ENCODE measurements around the gene ADCK1. TPM values are rescaled to one million over a fixed set of nuclear protein-coding genes. Genes with fewer than 3 reads are reported as not detected.

ADCK1 gene
- total and polyA plus RNA-seq, 9 donors = 2.8 to 8.4 (median 6.7) TPM

- WGBS (ENCODE audit: insufficient coverage) = 73% methylated on average over 6 of the region's 9 CpGs
- H3K27me3 ChIP-seq (ENCODE audit: control insufficient read depth, insufficient read depth, low read length) = peaks cover 20% of the 10 kb centered on the region
- peaks cover 4% of the 10 kb centered on the region for H3K4me1 ChIP-seq (ENCODE audit: control insufficient read depth, insufficient read depth, low read length)
- no peak overlapping the region for H3K27ac ChIP-seq (ENCODE audit: low read length)
- DNase-seq = no peak
- H3K9me3 ChIP-seq (replicated peaks; ENCODE audit: control insufficient read depth, low read depth, low read length) = no peaks in the 10 kb centered on the region
- H3K4me3 ChIP-seq (ENCODE audit: low read length) = no peak overlapping the region
- no peaks in the 10 kb centered on the region for H3K36me3 ChIP-seq (ENCODE audit: control insufficient read depth, insufficient read depth, low read length)
These were observed 162.1 kb downstream of the ADCK1 start for GRCh38 chr14:77961847-77962580.

DNA sequence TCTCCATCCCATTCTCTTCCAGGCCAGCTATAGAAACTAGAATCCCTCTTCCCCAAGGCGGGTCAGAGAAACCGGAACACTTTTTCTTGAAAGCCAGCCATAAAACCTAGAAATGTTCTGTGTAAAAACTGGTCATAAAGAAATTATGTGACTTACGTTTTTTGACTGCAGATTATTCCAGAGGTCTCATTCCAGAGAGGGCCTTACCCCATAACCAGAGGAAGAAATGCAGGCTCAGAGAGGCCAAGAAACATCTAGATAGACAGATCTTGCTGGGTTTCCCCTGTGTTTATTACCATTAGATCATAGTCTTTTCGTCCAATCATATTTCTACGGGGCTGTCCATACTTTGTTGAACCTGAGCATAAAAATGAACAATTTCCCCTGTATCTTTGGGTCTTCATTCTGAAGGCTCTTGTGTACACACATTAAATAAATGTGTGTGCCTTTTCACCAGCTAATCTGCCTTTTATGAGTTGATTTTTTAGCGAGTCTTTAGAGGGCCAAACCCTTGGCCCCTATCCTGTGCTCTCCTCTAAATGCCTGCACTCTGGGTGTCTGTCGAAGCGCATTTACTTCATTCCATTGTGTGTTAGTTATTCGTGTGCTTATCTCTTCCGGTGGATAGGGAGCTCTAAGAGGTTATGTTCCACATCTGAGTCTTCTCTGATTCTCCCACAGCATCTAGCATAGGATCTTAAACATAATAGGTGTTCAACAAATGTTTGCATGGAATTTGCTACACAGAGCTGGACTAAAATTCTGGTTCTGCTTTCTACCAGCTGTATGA is 163.0 kb downstream of the ADCK1 start:
- no CpG with 5 or more reads among the region's 10 CpGs for WGBS (ENCODE audit: insufficient coverage)
- Histone ChIP-seq H3K9me3 (replicated peaks; ENCODE audit: control insufficient read depth, low read depth, low read length) (no peaks in the 10 kb centered on the region), H3K27me3 (ENCODE audit: control insufficient read depth, insufficient read depth, low read length) (peaks cover 27% of the 10 kb centered on the region), H3K4me1 (ENCODE audit: control insufficient read depth, insufficient read depth, low read length) (peaks cover 4% of the 10 kb centered on the region), H3K4me3 (ENCODE audit: low read length) (no peak overlapping the region), H3K36me3 (ENCODE audit: control insufficient read depth, insufficient read depth, low read length) (no peaks in the 10 kb centered on the region), H3K27ac (ENCODE audit: low read length) (no peak overlapping the region)
- no peak for DNase-seq

DNA sequence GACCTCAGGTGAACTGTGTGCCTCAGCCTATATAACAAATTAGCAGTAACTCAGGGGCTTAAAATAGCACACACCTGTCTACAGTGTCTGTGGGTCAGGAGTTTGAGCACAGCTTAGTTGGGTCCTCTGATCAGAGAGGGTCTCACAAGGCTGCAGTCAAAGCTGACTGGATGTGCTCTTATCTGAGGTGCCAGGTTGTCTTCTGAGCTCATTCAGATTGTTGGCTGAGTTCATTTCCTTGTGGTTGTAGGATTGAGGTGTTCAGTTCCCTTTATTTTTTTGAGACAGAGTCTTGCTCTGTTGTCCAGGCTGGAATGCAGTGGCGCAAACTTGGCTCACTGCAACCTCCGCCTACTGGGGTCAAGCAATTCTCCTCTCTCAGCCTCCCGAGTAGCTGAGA is 164.7 kb downstream of the ADCK1 start:
- H3K4me3 ChIP-seq (ENCODE audit: low read length) = no peak overlapping the region
- H3K27me3 ChIP-seq (ENCODE audit: control insufficient read depth, insufficient read depth, low read length) = peaks cover 29% of the 10 kb centered on the region
- no CpG with 5 or more reads among the region's 3 CpGs for WGBS (ENCODE audit: insufficient coverage)

GRCh38 chr14:77965050-77965449 is 165.1 kb downstream of the ADCK1 start:
- Histone ChIP-seq H3K27ac (ENCODE audit: low read length) (no peak overlapping the region), H3K27me3 (ENCODE audit: control insufficient read depth, insufficient read depth, low read length) (peaks cover 29% of the 10 kb centered on the region), H3K4me3 (ENCODE audit: low read length) (no peak overlapping the region), H3K9me3 (replicated peaks; ENCODE audit: control insufficient read depth, low read depth, low read length) (no peaks in the 10 kb centered on the region), H3K36me3 (ENCODE audit: control insufficient read depth, insufficient read depth, low read length) (no peaks in the 10 kb centered on the region), H3K4me1 (ENCODE audit: control insufficient read depth, insufficient read depth, low read length) (peaks cover 4% of the 10 kb centered on the region)
- DNase-seq = no peak
- WGBS (ENCODE audit: insufficient coverage) = 87% methylated on average over 2 of the region's 4 CpGs

More for the DNA sequence above, 164.7 kb downstream of the ADCK1 start:
- DNase-seq = no peak
- H3K36me3 ChIP-seq (ENCODE audit: control insufficient read depth, insufficient read depth, low read length) = no peaks in the 10 kb centered on the region
- H3K9me3 ChIP-seq (replicated peaks; ENCODE audit: control insufficient read depth, low read depth, low read length) = no peaks in the 10 kb centered on the region
- no peak overlapping the region for H3K27ac ChIP-seq (ENCODE audit: low read length)
- peaks cover 4% of the 10 kb centered on the region for H3K4me1 ChIP-seq (ENCODE audit: control insufficient read depth, insufficient read depth, low read length)

GRCh38 chr14:77965919-77966435 is 166.1 kb downstream of the ADCK1 start:
- no peak overlapping the region for H3K4me3 ChIP-seq (ENCODE audit: low read length)
- peak; percentile 16 for DNase-seq
- WGBS (ENCODE audit: insufficient coverage) = 0% methylated on average over 25 of the region's 35 CpGs
- no peak overlapping the region for H3K27ac ChIP-seq (ENCODE audit: low read length)
- peaks cover 4% of the 10 kb centered on the region for H3K4me1 ChIP-seq (ENCODE audit: control insufficient read depth, insufficient read depth, low read length)
- H3K9me3 ChIP-seq (replicated peaks; ENCODE audit: control insufficient read depth, low read depth, low read length) = no peaks in the 10 kb centered on the region
- peaks cover 29% of the 10 kb centered on the region for H3K27me3 ChIP-seq (ENCODE audit: control insufficient read depth, insufficient read depth, low read length)
- H3K36me3 ChIP-seq (ENCODE audit: control insufficient read depth, insufficient read depth, low read length) = no peaks in the 10 kb centered on the region

GRCh38 chr14:77967110-77967509 is 167.2 kb downstream of the ADCK1 start:
- Histone ChIP-seq H3K9me3 (replicated peaks; ENCODE audit: control insufficient read depth, low read depth, low read length) (no peaks in the 10 kb centered on the region), H3K27me3 (ENCODE audit: control insufficient read depth, insufficient read depth, low read length) (peaks cover 29% of the 10 kb centered on the region), H3K4me1 (ENCODE audit: control insufficient read depth, insufficient read depth, low read length) (peaks cover 4% of the 10 kb centered on the region), H3K27ac (ENCODE audit: low read length) (no peak overlapping the region), H3K36me3 (ENCODE audit: control insufficient read depth, insufficient read depth, low read length) (no peaks in the 10 kb centered on the region), H3K4me3 (ENCODE audit: low read length) (no peak overlapping the region)
- no CpG with 5 or more reads among the region's 1 CpG for WGBS (ENCODE audit: insufficient coverage)
- no peak for DNase-seq

DNA sequence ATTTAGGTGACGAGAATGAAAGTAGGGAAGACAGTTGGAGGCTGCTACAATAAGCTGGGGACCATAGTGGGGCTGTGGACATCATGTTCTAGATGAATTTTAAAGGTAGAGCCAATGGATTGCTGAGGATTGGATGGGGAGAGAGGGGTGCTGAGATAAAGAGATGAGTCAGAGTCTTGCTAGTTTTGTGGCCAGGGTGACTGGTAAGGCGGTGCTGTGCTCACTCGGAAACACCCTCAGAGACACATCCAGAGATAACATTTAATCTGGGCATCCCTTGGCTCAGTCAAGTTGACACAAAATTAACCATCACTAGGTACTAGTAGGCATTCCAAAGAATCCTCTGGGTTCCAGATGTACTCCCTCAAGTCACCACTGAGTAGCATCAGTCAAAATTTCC is 170.7 kb downstream of the ADCK1 start:
- WGBS (ENCODE audit: insufficient coverage) = 64% methylated on average over 2 of the region's 3 CpGs
- H3K4me1 ChIP-seq (ENCODE audit: control insufficient read depth, insufficient read depth, low read length) = peaks cover 3% of the 10 kb centered on the region
- H3K9me3 ChIP-seq (replicated peaks; ENCODE audit: control insufficient read depth, low read depth, low read length) = no peaks in the 10 kb centered on the region
- H3K27ac ChIP-seq (ENCODE audit: low read length) = no peak overlapping the region
- peaks cover 22% of the 10 kb centered on the region for H3K27me3 ChIP-seq (ENCODE audit: control insufficient read depth, insufficient read depth, low read length)
- H3K4me3 ChIP-seq (ENCODE audit: low read length) = no peak overlapping the region
- DNase-seq = no peak
- H3K36me3 ChIP-seq (ENCODE audit: control insufficient read depth, insufficient read depth, low read length) = no peaks in the 10 kb centered on the region

DNA sequence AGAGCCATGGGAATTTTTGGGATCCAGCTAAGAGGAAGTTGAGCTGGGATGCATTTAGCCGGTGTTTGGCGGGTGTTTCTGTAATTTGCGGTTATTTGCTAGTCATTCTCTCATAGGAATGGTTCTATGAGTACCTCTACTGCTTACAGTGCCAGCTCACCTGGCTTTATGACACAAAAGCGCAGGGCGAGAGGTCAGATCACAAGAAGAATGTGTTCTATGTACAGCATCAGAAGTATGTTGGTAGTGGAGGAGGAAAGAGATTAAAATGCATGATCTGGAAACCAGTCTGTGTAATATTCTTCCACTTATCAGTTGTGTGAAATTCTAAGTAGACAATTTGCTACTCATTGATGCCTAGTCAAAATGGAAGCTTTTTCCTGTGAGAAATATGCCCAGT is 173.3 kb downstream of the ADCK1 start:
- DNase-seq = no peak
- no peaks in the 10 kb centered on the region for H3K27me3 ChIP-seq (ENCODE audit: control insufficient read depth, insufficient read depth, low read length)
- no peak overlapping the region for H3K27ac ChIP-seq (ENCODE audit: low read length)
- H3K9me3 ChIP-seq (replicated peaks; ENCODE audit: control insufficient read depth, low read depth, low read length) = no peaks in the 10 kb centered on the region
- H3K4me1 ChIP-seq (ENCODE audit: control insufficient read depth, insufficient read depth, low read length) = no peaks in the 10 kb centered on the region
- 77% methylated on average over 3 of the region's 5 CpGs for WGBS (ENCODE audit: insufficient coverage)
- no peak overlapping the region for H3K4me3 ChIP-seq (ENCODE audit: low read length)
- H3K36me3 ChIP-seq (ENCODE audit: control insufficient read depth, insufficient read depth, low read length) = no peaks in the 10 kb centered on the region

GRCh38 chr14:77976591-77976990 is 176.7 kb downstream of the ADCK1 start:
- no CpG with 5 or more reads among the region's 2 CpGs for WGBS (ENCODE audit: insufficient coverage)
- Histone ChIP-seq H3K4me1 (ENCODE audit: control insufficient read depth, insufficient read depth, low read length) (peaks cover 8% of the 10 kb centered on the region), H3K27ac (ENCODE audit: low read length) (no peak overlapping the region), H3K27me3 (ENCODE audit: control insufficient read depth, insufficient read depth, low read length) (peaks cover 24% of the 10 kb centered on the region), H3K9me3 (replicated peaks; ENCODE audit: control insufficient read depth, low read depth, low read length) (no peaks in the 10 kb centered on the region), H3K36me3 (ENCODE audit: control insufficient read depth, insufficient read depth, low read length) (no peaks in the 10 kb centered on the region), H3K4me3 (ENCODE audit: low read length) (no peak overlapping the region)
- no peak for DNase-seq

GRCh38 chr14:77979171-77979570 is 179.3 kb downstream of the ADCK1 start:
- peaks cover 8% of the 10 kb centered on the region for H3K4me1 ChIP-seq (ENCODE audit: control insufficient read depth, insufficient read depth, low read length)
- no peak overlapping the region for H3K4me3 ChIP-seq (ENCODE audit: low read length)
- no peaks in the 10 kb centered on the region for H3K9me3 ChIP-seq (replicated peaks; ENCODE audit: control insufficient read depth, low read depth, low read length)
- no peak overlapping the region for H3K27ac ChIP-seq (ENCODE audit: low read length)
- no peaks in the 10 kb centered on the region for H3K36me3 ChIP-seq (ENCODE audit: control insufficient read depth, insufficient read depth, low read length)
- DNase-seq = no peak
- 69% methylated on average over 6 of the region's 6 CpGs for WGBS (ENCODE audit: insufficient coverage)
- H3K27me3 ChIP-seq (ENCODE audit: control insufficient read depth, insufficient read depth, low read length) = peaks cover 31% of the 10 kb centered on the region
